ENCODE data around the gene TMCC2.
"Not testable (repeated sequence)": the region's sequence is repeated elsewhere in the genome, so short reads cannot be mapped to it uniquely, and the experiment has no call there.

Gene TMCC2

DNA sequence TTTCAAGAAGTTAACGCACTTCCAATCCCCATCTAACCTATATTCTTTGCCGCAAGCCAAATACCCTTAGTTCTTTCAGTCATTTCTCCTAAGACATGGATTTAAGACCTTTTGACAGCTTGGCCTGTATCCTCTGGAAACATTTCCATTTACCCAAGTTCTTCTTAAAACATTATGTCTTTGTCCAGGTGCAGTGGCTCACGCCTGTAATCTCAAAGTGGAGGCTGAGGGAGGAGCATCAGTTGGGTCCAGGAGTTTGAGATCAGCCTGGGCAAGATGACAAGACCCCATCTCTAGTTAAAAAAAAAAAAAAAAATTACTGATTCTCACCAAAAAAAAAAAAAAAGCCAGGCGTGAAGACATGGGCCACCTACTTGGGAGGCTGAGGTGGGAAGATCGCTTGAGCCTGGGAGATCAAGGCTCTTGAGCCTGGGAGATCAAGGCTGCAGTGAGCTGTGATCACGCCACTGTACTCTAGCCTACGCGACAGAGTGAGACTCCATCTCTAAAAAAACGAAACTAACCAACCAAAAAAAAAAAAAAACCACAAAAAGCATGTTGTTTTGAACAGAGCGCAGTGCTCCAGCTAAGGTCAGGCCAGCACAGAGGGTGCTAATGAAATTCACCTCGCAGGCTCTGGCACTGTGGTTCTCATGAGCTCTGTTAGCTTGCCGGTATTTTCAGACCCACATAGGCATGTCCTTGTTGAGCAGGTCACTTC, 57.8 kb downstream of the TMCC2 start:
- DNase-seq = peak; percentile 50

DNA sequence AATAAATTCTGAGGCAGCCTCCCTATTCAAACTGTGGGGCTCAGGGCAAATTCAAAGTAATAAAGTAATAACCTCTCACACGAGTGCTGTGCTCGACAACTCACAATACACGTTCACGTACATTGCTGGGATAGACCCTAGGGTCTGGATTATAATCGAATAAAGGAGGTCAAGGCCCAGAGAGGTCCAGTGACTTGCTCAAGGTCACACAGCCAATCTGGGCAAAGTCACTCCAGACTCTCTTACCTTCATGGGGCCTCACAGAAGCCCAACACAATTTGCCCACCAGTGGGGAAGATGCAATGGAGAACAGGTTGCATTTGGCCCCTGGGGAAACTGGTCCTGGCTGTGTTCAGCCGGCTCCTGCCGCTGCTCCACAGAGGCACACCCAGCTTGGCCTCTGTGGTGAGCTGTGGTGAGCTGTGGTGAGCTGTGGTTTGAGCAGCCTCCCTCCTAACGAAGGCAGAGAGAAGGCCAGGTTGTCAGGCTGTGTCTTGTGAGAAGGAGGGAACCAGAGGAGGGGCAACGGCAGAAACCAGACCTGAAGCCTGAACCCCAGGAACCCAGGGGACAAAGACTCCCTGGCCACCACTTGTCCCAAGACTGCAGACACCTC, 58.7 kb downstream of the TMCC2 start:
- peak; percentile 79 for DNase-seq

DNA sequence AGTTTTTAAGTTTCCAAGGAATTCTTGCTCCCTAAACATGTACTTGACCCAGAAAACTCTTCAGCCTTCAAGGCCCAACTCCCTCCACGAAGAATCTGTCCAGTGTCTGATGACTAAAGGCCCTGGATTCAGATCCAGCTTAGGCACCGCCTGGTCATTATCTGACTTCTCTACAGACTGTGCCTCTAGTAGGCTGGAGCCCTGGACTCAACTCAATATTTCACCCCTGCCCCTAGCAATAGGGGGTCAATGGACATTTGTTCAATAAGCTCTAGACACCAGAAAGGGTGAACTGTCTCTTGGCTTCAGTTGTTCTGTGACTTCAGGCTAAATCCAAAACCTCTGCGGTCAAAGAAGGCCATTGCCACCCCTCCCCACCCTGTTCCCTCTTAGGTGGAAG, 59.3 kb downstream of the TMCC2 start:
- no peak for DNase-seq

DNA sequence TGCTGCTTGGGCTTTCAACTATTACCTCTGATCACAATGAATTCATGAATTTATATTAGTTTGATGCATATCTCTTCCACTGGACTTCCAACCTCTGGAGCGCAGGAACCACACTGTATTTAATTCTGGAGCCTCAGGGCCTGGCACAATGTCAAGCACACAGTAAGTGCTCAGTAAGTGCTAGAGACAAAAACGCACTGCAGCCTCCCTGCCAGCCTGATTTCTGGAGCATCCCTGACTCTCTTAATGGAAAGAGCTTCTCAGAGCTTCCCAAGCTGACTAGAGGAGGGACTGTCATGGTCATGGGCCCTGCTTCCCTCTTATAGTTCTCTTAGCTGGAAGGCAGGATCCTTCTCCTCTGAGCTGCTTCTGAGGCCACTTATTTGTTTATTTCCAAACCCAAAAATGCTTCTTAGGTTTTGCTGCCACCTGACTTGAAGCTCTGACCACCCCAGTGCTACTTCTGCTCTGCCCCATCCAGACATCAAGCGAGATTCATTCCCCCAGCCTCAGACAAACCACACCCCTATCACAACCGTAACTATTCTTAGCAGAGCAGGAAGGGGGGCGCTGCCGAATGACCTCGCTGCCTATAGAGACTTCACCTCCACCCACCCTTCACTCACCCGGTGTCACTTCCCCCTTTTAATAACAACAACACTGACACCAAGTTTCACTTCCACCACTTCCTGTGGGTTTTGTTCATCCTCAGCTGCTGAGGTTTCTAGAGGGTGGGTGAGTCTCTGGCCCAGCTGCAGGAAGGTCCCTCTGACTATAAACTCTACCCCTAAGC, 60.2 kb downstream of the TMCC2 start:
- peak; percentile 67 for DNase-seq

DNA sequence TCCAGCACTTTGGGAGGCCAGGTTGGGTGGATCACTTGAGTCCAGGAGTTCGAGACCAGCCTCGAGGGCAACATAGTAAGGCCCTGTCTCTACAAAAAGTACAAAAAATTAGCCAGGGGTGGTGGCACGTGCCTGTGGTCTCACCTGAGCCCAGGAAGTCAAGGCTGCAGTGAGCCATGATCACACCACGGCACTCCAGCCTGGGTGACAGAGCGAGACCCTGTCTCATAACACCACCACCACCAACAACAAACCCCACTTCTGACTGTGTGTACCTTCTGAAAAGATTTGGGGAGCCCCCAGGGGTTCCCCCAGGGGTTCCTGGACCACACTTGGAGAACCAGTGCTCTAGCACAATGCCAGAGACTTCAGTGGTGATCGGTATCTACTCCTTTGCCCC, 63.9 kb downstream of the TMCC2 start:
- no peak for DNase-seq

DNA sequence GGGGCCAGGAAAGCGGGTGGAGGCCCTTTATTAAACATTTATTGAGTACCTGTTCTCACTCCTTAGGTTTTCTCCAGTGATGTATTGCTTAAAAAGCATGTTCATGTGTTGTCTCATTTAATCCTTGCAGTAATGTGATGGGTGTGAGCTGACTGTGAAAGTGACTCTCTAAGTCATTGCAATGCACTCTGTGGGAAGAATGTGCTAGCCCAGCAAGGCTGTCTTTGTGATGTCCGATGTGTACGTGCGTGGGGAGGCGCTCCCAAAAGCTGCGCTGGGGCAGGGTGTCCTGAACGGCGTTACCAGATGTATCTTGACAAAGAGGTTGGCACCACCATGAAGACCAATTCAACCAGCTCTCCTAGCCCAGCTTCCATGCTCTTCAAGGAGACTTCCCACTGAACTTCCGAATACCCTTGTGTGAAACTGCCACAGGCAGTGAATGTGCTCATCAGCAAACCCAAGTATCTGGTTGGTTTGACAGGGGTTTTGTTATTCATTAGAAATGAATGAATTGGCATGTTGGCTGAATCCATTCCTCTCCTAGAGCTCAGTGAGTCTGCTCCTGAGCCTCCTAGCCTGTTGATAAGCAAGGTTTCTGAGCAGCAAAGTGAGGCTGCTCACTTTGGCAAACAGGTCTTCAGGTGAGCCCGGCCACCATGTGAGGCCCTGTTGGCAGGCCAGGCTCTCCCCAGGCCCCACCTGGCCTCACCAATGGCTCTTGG, 65.8 kb downstream of the TMCC2 start:
- DNase-seq = no peak

DNA sequence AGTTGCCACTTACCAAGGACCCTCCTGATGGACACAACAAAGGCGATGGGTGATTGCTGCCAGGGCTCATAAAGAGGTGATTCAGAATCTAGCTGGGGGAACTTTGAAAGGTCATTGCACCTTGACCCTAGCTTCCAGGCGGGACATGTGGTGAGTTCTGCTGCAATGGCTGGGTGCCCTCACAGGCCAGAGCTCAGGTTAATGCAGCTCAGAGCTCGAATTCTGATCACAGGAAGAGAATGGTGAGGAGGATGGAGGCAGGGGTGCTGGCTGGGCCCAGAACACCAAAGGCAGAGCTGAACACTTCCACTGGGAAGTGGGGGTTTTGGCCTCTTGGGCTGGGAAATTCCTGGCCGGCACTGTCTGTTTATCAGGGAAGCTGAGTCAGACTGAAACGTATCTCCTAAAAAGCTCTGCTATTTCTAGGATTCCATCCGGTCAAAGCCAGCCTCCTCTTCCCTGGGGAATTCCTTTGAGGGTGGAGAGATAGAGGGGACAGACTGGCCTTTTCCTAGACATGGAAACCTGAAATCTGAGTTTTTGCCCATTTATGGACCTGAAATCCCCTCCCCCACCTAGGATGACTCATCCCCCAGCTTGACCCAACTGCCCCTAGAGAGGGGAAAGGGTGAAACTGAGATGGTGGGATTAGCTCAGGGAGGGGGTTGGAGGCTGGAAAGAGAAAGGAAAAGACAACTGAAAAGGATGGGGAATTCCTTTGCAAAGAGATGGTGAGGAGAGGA, 66.6 kb downstream of the TMCC2 start:
- no peak for DNase-seq

DNA sequence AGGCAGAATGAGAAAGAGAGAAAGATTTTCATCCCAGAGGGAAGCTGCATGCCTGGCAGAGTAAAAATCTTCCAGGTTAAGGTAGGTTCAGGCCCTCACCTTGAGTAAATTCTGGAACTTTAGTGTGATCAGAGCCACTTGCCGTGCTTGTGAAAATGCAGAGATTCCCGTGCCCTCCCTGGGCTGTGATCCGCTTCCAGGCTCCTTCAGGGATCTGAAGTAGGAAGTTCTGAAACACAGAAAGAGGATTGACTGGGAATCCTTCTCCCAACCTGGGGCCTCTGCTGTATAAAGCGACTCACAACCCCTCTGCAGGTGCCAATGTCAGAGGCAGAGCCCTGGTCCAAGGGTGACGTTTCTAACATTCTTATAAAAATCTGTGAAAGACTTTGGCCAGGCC, 67.2 kb downstream of the TMCC2 start:
- DNase-seq = no peak

DNA sequence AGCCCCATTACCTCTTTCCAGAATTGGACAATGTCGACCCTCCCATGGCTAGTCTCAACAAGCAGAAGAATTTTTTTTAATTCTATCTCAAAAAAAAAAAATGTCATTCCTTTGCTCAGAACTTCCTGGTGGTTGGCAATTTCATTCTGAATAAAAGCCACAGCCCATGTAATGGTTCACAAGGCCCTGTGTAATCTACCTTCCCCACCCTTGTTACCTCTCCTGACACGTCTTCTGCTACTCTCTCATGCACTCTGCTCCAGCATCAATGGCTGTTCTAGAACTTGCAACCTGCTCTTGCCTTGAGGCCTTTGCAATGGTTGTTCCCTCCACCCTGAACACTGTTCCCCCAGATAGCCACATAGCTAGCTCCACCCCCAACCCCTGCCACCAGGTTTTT, 68.4 kb downstream of the TMCC2 start:
- no peak for DNase-seq

DNA sequence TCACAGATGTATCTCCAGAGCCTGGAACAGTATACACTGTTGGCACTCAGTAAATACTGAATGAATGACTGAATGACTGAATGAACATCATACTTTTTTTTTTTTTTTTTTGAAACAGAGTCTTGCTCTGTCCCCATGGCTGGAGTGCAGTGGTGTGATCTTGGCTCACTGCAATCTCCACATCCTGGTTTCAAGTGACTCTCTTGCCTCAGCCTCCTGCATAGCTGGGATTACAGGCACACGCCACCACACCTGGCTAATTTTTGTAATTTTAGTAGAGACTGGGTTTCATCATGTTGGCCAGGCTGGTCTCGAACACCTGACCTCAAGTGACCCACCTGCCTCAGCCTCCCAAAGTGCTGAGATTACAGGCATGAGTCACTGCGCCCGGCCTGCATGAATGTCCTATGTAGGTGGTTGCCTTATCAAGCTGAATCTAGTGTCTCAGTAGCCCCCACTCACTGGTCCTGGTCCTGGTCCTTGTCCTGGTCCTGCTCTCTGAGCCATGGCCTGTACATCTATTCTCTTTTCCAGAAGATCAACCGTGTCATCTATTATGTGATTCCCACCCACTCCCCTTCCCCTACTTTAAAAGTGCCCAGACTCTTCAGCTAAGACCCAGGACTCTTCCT, 69.9 kb downstream of the TMCC2 start:
- DNase-seq = not testable (repeated sequence)

DNA sequence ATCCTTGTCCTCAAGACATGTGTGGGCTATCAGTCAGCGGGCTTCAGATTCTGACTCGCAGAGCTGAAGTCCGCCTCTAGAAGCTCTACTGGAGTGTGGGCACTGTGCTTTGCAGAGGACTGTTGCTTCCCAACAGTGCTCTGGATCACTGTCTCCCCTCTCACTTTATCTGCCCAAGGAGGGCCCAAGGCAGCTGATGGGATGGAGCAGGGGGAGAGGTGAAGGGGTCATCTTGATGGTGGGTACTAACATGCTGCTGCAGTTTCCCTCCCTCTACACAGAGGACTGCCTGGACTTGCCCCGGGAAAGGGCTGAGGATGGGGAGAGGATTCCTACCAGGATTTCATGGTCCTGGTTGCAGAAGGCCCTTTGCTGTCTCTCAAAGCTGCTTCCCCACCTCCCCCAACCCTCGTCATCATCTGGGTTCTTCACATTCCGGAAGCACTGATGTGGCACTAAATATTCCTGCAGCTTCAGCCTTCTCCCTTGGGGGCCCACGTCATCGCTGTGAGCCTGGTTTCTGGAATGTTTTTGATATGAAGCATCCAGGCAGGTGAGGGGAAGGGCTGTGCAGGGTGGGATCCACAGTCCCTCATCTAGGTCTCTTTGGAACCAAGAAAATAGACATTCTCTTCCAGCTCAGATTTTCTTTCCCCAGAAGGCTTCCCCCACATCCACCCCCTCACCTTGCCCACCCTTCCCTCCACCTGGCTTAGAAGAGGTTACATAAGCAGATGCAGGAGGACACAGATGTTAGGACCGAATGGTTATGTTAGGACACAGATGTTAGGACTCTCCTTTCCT, 70.6 kb downstream of the TMCC2 start:
- DNase-seq = no peak

DNA sequence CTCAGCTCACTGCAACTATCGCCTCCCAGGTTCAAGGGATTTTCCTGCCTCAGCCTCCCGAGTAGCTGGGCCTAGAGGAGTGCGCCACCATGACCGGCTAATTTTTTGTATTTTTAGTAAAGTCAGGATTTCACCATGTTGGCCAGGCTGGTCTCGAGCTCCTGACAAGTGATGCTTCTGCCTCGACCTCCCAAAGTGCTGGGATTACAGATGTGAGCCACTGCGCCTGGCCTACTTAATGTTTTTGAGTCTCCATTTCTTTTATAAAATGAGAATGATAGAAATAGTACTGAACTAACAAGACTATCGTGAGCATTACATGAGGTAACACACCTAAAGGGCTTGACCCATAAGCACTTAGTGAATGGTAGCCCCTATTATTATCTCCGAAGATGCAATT, 72.4 kb downstream of the TMCC2 start:
- DNase-seq = no peak

DNA sequence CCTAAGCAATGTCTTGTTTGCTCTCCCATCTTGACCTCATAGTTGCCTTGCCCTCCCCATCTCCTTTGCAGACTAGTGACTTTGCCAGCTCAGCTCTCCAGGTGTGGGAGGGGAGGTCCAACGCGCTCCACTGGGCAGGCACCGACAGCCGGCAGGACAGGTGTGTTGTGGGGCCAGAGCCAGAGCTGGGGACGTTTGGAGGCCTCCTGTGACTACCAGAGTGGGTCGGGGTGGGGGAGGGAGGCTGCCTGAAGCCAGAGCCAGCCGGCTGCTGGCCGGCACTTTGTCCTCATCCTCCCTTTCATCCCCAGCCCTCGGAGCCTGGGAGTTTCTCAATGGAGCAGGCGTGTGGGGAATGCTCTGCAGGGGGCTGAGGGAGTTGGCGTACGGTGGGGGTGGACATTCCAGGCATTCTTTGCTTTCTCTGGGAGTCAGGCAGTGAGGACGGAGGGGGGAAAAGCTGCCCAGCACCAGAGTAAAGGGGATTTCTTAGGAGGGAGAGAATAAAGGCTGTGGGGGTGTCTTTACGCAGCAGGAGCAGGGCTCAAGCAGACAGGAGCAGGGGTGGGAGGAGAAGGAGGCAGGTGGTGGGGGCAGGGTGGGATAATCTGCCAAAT, 73.6 kb downstream of the TMCC2 start:
- DNase-seq = no peak

DNA sequence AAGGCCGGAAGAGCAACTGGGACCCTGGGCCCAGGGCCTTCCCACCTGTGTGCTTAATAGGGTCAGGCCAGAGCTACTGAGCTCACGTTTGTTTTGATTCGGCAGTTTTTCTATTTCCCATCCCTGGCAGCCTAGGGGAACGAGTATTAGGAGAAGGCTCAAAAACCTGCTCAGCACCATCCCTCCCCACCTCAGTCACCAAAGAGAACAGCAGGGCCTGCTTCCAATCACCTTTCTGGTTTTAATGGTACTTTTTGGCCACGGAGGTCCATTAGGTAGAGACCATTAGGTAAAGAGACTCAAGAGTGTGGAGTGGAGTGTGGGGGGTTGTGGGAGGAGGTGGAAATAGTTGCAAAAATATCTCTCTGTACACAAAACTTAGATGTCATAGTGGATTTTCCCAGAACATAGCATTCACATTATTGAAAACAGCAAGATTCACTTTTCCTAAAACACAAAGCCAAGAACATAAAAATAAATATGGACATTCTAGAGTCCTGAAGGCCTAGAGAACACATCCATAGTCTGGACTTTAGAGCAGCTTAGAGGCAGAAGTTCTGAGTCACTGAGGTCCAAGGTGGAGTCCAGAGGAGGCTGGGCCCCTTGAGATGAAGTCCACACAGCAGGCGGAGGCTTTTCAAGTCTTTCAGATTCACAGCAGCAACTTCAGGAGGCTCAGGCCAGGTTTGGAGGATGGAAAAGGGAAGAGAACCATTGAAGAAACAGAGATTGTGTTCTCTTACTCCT, 74.3 kb downstream of the TMCC2 start:
- no peak for DNase-seq

DNA sequence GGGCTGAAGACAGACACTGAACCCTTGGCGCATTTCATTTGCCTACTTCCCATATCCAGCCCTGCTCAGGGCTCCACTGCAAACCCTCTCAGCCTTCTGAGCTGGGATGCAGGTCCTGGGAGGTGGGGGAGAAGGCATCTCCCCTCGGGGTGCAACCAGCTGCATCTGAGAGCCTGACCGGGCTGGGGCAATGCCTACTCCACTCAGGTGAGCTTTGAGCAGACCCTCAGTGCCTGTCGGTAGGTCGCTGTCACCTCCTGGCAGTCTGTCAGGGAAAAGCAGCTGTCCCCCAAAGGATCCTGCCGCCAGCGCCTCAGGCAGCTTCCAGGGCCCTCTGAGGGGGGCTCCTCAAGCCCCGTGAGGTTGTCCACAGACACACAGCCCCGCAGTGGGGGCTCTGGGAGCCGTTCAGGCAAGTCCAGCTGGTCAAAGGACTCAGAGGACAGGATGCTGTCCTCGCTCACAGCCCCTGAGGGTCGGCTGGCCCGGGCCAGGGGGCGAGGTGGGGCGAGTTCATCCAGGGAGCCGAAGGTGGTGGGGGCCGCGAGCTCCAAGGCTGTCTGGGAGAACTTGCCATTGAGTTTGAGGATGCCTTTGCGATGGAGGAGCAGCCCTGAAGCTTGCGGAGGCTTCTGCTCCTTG, 75.6 kb downstream of the TMCC2 start:
- DNase-seq = no peak

DNA sequence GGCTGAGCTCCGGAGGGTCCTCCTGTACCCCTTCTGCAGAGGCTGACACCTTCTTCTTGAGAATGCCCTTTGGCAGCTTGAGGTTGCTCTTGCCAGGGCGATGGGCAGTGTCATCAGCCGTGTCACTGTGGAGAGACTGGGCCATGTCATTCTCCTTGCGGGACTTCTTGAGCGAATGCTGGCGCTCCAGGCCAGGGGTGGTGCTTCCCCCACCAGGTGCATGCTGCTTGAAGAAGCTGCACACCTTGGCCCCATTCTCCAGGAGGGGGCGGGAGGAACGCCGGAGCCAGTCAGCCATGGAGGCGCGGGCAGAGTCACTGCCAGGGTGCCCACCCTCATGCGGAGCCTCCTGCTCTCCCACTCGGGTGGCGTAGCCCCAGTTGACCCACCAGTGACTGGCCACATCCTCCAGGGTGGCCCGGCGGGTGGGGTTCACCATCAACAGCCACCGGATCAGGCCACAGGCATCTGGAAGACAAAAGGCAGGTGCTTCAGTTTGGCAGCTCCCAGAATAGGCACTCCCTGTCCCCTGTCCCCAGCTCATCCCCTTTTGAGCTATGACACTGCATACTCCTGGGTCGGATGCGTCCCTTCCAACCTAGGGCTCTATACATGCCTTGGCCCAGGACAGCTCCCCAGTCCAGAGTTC, 76.4 kb downstream of the TMCC2 start:
- DNase-seq = no peak

DNA sequence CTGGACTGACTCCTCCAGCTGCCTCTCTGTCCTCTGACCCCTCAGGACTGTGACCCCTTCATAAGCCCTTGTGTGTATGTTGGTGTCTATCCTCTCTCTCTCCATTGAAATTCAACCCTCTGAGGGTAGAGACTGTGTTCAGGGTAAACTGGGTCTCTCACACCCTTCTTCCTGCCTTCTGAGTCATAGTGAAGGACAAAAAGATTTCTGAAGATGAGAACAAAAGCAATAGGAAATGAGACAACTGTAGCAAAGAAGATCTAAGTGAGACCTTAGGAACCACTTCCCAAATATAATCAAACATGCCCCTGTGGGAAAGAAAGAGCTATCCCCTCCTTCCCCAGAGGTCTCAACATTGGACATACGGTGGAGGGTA, 76.9 kb downstream of the TMCC2 start:
- DNase-seq = no peak

DNA sequence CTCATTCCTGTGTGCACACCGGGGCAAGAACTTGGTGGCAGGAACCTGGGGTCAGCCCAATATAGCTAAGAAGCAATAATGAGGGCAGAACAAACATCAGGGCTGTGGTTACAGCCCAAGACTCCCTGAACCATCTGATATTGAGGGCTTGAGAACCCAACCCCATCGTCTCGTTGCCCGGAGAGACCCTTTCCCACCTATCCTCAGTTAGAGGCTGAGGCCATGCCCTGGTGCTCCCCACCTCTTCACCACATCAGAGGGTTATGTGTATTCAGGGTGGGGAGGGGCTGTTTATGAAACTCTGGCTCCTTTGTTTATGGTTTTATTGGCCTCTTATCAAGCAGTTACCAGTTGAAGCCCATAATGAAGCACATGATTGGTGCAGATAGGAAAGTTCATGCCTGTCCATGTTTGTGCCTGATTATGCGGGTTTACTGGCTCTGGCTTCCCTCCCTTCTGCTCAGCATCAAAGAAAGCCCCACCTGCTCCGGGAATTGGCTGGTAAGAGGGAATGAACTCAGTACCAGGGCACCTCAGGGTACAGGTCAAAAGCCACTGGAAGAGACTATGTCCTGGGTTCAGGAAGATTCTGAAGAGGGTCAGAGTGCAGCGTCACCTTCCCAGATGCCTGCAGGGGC, 79.3 kb downstream of the TMCC2 start:
- DNase-seq = no peak

DNA sequence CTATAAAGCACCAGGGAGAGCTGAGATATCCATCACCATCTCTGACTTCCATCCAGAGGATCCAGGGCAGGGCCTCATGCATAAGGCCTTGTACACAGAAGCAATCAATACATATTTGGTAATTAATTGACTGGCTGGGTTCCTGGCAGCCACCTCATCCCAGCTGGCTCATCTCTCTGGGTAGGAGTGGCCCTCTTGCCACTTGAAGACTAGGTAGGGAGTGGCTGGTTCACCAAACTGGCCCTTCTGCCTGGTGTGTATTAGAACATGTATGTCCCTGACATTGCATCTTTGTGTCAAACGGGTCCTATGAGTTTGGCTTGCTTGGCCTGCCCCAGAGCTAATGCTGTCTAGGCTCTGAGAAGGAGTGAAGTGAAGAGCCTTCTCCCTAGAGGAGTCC, 82.0 kb downstream of the TMCC2 start:
- no peak for DNase-seq
